Mesothelial cell of epicardium (in vitro differentiated cells): ENCODE data around the gene SMURF2. TPM values are rescaled to one million over a fixed set of nuclear protein-coding genes. Genes with fewer than 3 reads are reported as not detected.

Experiments used
- DNase-seq, 2 experiments: peaks; one replicate each; pipeline ENCODE4 v3.0.0; 2021; ENCODE audit warnings: low spot score in 2 of 2; ENCODE audit not compliant: unreplicated experiment in 2 of 2
- H3K27ac Mint-ChIP-seq: 2 replicates; pipeline ENCODE4 v1.8.0; 2021; ENCODE audit warnings: mixed read lengths
- H3K27me3 Mint-ChIP-seq: 2 replicates; pipeline ENCODE4 v1.8.0; 2021; ENCODE audit warnings: low read depth, mixed read lengths
- H3K36me3 Mint-ChIP-seq: 2 replicates; pipeline ENCODE4 v1.8.0; 2021; ENCODE audit warnings: mixed read lengths
- H3K4me1 Mint-ChIP-seq: 2 replicates; pipeline ENCODE4 v1.8.0; 2021; ENCODE audit warnings: mixed read lengths
- H3K4me3 Mint-ChIP-seq: 2 replicates; pipeline ENCODE4 v1.8.0; 2021; ENCODE audit warnings: mild to moderate bottlenecking, moderate library complexity, mixed read lengths
- H3K9me3 Mint-ChIP-seq: 2 replicates; pipeline ENCODE4 v1.8.0; 2021; ENCODE audit warnings: mixed read lengths
- CTCF ChIP-seq: fragments of 200-600 bp; sonication (generic); IDR thresholded peaks from one replicate; pipeline ENCODE4 v1.5.0; 2021; ENCODE audit warnings: antibody characterized with exemption; ENCODE audit not compliant: unreplicated experiment
- microRNA-seq: library from miRNA; unstranded; fragments of <30 nt; microRNA quantifications from one replicate; pipeline ENCODE4 v1.2.0, GENCODE V29; 2021; ENCODE audit warnings: inconsistent platforms, mixed read lengths
- total RNA-seq: library from RNA; stranded (reverse); gene quantifications from 3 replicates; pipeline ENCODE4 v1.2.1, GENCODE V29; 2021

The SMURF2 gene
- total RNA-seq, 1 donor from 2014 or later = 41.2 TPM

- peaks cover 33% of the 10 kb centered on the region for H3K36me3 Mint-ChIP-seq
- H3K4me1 Mint-ChIP-seq = peaks cover 36% of the 10 kb centered on the region
- peak within 1 kb of the TSS; percentile 98 for H3K27ac Mint-ChIP-seq
- no peak for TF ChIP-seq CTCF
- H3K9me3 Mint-ChIP-seq = no peaks in the 10 kb centered on the region
- no peaks in the 10 kb centered on the region for H3K27me3 Mint-ChIP-seq
- DNase-seq = peak; percentile 90 to 95
- peak within 1 kb of the TSS; percentile 96 for H3K4me3 Mint-ChIP-seq
These were observed 165.1 kb downstream of the SMURF2 start, which contains the start of gene POLG2 for GRCh38 chr17:64496786-64497564. POLG2 (minus strand) TSS chr17:64497054; CDS start chr17:64496968, 86 bp downstream.

GRCh38 chr17:64496348-64496785 lies 165.7 kb downstream of the SMURF2 start:
- peak in 1 of 2 experiments; percentile 19 for DNase-seq
- H3K4me3 Mint-ChIP-seq = peak overlapping the region; percentile 96
- H3K36me3 Mint-ChIP-seq = peaks cover 33% of the 10 kb centered on the region
- TF ChIP-seq CTCF = no peak
- no peaks in the 10 kb centered on the region for H3K9me3 Mint-ChIP-seq
- H3K27ac Mint-ChIP-seq = peak overlapping the region; percentile 98
- H3K4me1 Mint-ChIP-seq = peaks cover 36% of the 10 kb centered on the region
- H3K27me3 Mint-ChIP-seq = no peaks in the 10 kb centered on the region

Small RNA genes within 50 kb of the gene (microRNA-seq; reads per million reads assigned to microRNA genes)
- gene MIR3064 = 7.3 reads per million, percentile 27 among the genes with 10 or more reads in this experiment
- not detected for gene MIR5047

Other genes with a start within 250 kb of the SMURF2 start
- 0.40 to 0.54 TPM in 2 of 3 replicates, not detected in the other for gene MILR1, start 213.2 kb downstream of the SMURF2 start, total RNA-seq
- 30.9 to 32.2 TPM (median 31.7 TPM) in 3 replicates for gene POLG2, start 165.3 kb downstream of the SMURF2 start, total RNA-seq
- gene DDX5, start 156.0 kb downstream of the SMURF2 start, total RNA-seq = 886 to 925 TPM (median 921 TPM) in 3 replicates
- gene CEP95, start 155.3 kb downstream of the SMURF2 start, total RNA-seq = 128 to 135 TPM (median 132 TPM) in 3 replicates